Fibroblast of lung (primary cell): ENCODE results near the gene NR6A1. TPM values are rescaled to one million over a fixed set of nuclear protein-coding genes. Genes with fewer than 3 reads are reported as not detected.

Experiments
- DNase-seq, 2 donors: peaks; one replicate each; pipeline versions ENCODE4 v3.0.0 to v3.0.0-alpha.2; 2010; ENCODE audit warnings: low read depth in 2 of 2
- H2AFZ ChIP-seq: 2 replicates; pipeline ENCODE4 v1.5.1; 2012; ENCODE audit warnings: low read length, control low read depth, inconsistent platforms
- H3K27ac ChIP-seq: 2 replicates; pipeline ENCODE4 v1.5.1; 2011; ENCODE audit warnings: low read length, control low read depth; ENCODE audit not compliant: insufficient read depth
- H3K27me3 ChIP-seq: 2 replicates; pipeline ENCODE4 v1.5.1; 2011; ENCODE audit warnings: mild to moderate bottlenecking, low read length; ENCODE audit not compliant: control insufficient read depth, insufficient read depth
- H3K36me3 ChIP-seq: 2 replicates; pipeline ENCODE4 v1.5.1; 2011; ENCODE audit warnings: low read length; ENCODE audit not compliant: control insufficient read depth, insufficient read depth
- H3K4me1 ChIP-seq: 2 replicates; pipeline ENCODE4 v1.5.1; 2011; ENCODE audit warnings: low read length; ENCODE audit not compliant: control insufficient read depth, insufficient read depth; ENCODE audit errors: extremely low read depth
- H3K4me2 ChIP-seq: 2 replicates; pipeline ENCODE4 v1.5.1; 2011; ENCODE audit warnings: low read length, control low read depth; ENCODE audit not compliant: insufficient read depth; ENCODE audit errors: extremely low read depth
- H3K4me3 ChIP-seq, 4 experiments: fragments of 200-600 bp in 1 of 4; sonication (generic) in 1 of 4; replicated peaks in 1 of 4; 2 replicates each; pipeline ENCODE4 v1.5.1; 2011 to 2016; ENCODE audit warnings: low read length in 4 of 4, low read depth in 3 of 4, mild to moderate bottlenecking in 3 of 4, control low read depth in 2 of 4, inconsistent platforms in 1 of 4, mixed read lengths in 1 of 4; ENCODE audit not compliant: insufficient read depth in 1 of 4; ENCODE audit errors: control extremely low read depth in 1 of 4
- H3K79me2 ChIP-seq: 2 replicates; pipeline ENCODE4 v1.5.1; 2012; ENCODE audit warnings: mild to moderate bottlenecking, low read length, inconsistent platforms; ENCODE audit not compliant: control insufficient read depth, insufficient read depth
- H3K9ac ChIP-seq: 2 replicates; pipeline ENCODE4 v1.5.1; 2011; ENCODE audit warnings: mild to moderate bottlenecking, low read length, control low read depth; ENCODE audit not compliant: insufficient read depth
- H3K9me3 ChIP-seq: 2 replicates; pipeline ENCODE4 v1.5.1; 2012; ENCODE audit warnings: low read depth, low read length; ENCODE audit not compliant: control insufficient read depth, insufficient read depth
- H4K20me1 ChIP-seq: 2 replicates; pipeline ENCODE4 v1.5.1; 2011; ENCODE audit warnings: low read length; ENCODE audit not compliant: control insufficient read depth, insufficient read depth; ENCODE audit errors: extremely low read depth
- CTCF ChIP-seq, 2 donors: IDR thresholded peaks in 1 of 2; conservative IDR thresholded peaks in 1 of 2; 1 replicate in 1 of 2; 2 replicates in 1 of 2; pipeline ENCODE4 v1.5.1; 2011 to 2012; ENCODE audit warnings: low read length in 2 of 2, control low read depth in 1 of 2, inconsistent platforms in 1 of 2, low read depth in 1 of 2, mild to moderate bottlenecking in 1 of 2
- EZH2 ChIP-seq: IDR thresholded peaks from 2 replicates; pipeline ENCODE4 v1.5.1; 2012; ENCODE audit warnings: low read length, control low read depth, mild to moderate bottlenecking; ENCODE audit errors: missing control alignments
- polyA plus RNA-seq, 2 donors: library from polyadenylated mRNA; depleted of rRNA in 1 of 2; stranded (reverse) in 1 of 2; unstranded in 1 of 2; fragments of >200 nt; gene quantifications; 2 replicates each; pipeline ENCODE4 v1.2.1, GENCODE V29; 2011 to 2012; ENCODE audit warnings: missing spikeins in 1 of 2
- total RNA-seq: library from RNA; depleted of rRNA; stranded (reverse); fragments of >200 nt; gene quantifications from 2 replicates; pipeline ENCODE4 v1.2.1, GENCODE V29; 2014

The NR6A1 gene
- total and polyA plus RNA-seq, 2 donors (not counting 1 experiment from before 2014, with no cell fraction given) = 0.07 to 0.50 TPM

DNA sequence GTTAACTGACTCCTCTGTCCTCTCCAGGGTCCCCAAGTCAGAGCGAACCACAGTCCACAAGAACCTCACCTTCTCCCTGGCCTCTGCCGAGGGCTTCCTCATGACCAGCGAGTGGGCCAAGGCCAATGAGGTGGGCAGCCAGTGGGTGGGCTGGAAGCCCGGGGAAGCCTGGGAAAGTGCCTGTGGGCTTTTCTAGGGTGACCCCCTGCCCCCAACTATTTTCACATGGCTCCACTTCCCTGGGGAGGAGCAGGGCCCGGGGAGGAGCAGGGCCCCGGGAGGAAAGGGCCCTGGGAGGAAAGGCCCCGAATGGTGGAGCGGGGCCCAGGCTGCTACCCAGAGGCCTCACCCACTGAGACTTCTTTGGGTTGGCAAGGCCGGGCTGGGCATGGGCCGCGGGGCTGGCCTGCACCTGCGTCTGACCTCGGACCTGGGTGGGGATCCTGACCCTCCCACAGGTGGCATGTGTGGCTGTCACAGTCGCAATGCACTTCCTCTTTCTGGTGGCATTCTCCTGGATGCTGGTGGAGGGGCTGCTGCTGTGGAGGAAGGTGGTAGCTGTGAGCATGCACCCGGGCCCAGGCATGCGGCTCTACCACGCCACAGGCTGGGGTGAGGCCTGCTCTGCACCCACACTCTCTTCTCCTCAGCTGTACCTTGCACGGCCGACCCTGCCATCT, 302.9 kb downstream of the NR6A1 start:
- Histone ChIP-seq H3K36me3 (no peaks in the 10 kb centered on the region), H3K9me3 (no peaks in the 10 kb centered on the region), H3K4me1 (no peaks in the 10 kb centered on the region), H3K27me3 (peaks cover 4% of the 10 kb centered on the region), H3K9ac (no peak overlapping the region), H4K20me1 (no peaks in the 10 kb centered on the region), H3K4me3 (no peak overlapping the region), H3K27ac (no peak overlapping the region), H3K79me2 (no peaks in the 10 kb centered on the region), H3K4me2 (no peak overlapping the region), H2AFZ (no peak overlapping the region)
- no peak for TF ChIP-seq EZH2
- no peak for TF ChIP-seq CTCF (conservative IDR thresholded peaks at IDR 0.05 in 1 of 2, IDR thresholded peaks at IDR 0.05 in 1 of 2; ENCODE audit: low read depth in 1 of 2, low read length in 2 of 2)
- no peak for DNase-seq

DNA sequence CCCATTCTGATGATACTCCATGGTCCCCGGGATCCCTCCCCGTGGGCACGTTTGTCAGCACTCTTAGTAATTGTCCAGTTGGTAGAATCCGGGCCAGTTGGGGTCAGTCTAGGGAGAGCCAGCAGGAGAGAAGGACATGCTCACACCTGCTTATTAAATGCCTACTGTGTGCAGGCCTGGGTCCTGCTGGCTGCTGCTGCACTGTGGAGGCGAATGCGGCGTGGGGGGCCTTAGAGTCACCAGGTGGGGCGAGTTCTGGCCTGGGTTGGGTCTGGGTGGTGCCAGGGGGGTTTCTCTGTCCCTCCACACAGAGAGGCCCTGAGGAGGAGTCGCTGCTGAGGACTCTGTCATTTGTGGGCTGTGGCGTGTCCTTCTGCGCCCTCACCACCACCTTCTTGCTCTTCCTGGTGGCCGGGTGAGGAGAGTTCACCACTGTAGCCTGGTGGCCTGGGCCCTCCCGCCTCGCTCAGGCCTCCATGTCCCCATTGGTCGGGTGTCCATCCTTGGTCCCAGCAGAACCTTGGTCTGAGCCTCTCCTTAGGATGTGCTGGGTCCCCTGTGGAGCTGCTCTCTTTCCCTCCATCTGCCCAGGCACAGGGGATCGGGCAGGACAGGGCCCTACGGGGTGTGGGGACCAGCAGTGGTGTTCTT, 303.6 kb downstream of the NR6A1 start:
- Histone ChIP-seq H3K4me3 (no peak overlapping the region), H2AFZ (no peak overlapping the region), H3K4me1 (no peaks in the 10 kb centered on the region), H3K27me3 (peaks cover 4% of the 10 kb centered on the region), H3K9ac (no peak overlapping the region), H3K9me3 (no peaks in the 10 kb centered on the region), H4K20me1 (no peaks in the 10 kb centered on the region), H3K36me3 (no peaks in the 10 kb centered on the region), H3K27ac (no peak overlapping the region), H3K79me2 (no peaks in the 10 kb centered on the region), H3K4me2 (no peak overlapping the region)
- DNase-seq = no peak
- TF ChIP-seq EZH2 = no peak
- TF ChIP-seq CTCF (conservative IDR thresholded peaks at IDR 0.05 in 1 of 2, IDR thresholded peaks at IDR 0.05 in 1 of 2; ENCODE audit: low read depth in 1 of 2, low read length in 2 of 2) = no peak

Other genes with a start within 250 kb of the NR6A1 start
- 30.6 and 33.7 TPM in 2 replicates for gene OLFML2A, start 5.8 kb upstream of the NR6A1 start, total RNA-seq
- gene OLFML2A, start 5.8 kb upstream of the NR6A1 start, polyA plus RNA-seq = 2.7 and 22.3 TPM in 2 replicates
- not detected in 2 replicates for gene WDR38, start 82.1 kb upstream of the NR6A1 start, total RNA-seq
- not detected in 2 replicates for gene WDR38, start 82.1 kb upstream of the NR6A1 start, polyA plus RNA-seq
- gene RPL35, start 90.6 kb upstream of the NR6A1 start, total RNA-seq = 1,957 and 2,451 TPM in 2 replicates
- gene RPL35, start 90.6 kb upstream of the NR6A1 start, polyA plus RNA-seq = 1,593 and 1,989 TPM in 2 replicates
- gene ARPC5L, start 90.8 kb upstream of the NR6A1 start, total RNA-seq = 11.0 and 13.2 TPM in 2 replicates
- 48.9 and 62.2 TPM in 2 replicates for gene ARPC5L, start 90.8 kb upstream of the NR6A1 start, polyA plus RNA-seq
- gene GOLGA1, start 169.8 kb upstream of the NR6A1 start, total RNA-seq = 12.8 and 15.9 TPM in 2 replicates
- gene GOLGA1, start 169.8 kb upstream of the NR6A1 start, polyA plus RNA-seq = 12.0 and 12.8 TPM in 2 replicates